Vagina (tissue), 2 donors: ENCODE results near the gene PSMB3.

Experiments
- POLR2AphosphoS5 ChIP-seq, 2 donors: sonication (generic); formaldehyde crosslinking; IDR thresholded peaks; one replicate each; pipeline ENCODE4 v1.9.0; 2017; ENCODE audit warnings: antibody characterized with exemption in 2 of 2, mild to moderate bottlenecking in 2 of 2, low read depth in 1 of 2; ENCODE audit not compliant: insufficient read depth in 1 of 2
- TF ChIP-seq, protein P1 (sequence below), 3 experiments: fragments of 450-650 bp in 2 of 3; fragments of 200-600 bp in 1 of 3; sonication (generic) in 1 of 3; IDR thresholded peaks; one replicate each; pipeline ENCODE4 v1.5.1; 2017 to 2019; ENCODE audit warnings: antibody characterized with exemption in 3 of 3, mild to moderate bottlenecking in 2 of 3, moderate library complexity in 2 of 3

DNA sequence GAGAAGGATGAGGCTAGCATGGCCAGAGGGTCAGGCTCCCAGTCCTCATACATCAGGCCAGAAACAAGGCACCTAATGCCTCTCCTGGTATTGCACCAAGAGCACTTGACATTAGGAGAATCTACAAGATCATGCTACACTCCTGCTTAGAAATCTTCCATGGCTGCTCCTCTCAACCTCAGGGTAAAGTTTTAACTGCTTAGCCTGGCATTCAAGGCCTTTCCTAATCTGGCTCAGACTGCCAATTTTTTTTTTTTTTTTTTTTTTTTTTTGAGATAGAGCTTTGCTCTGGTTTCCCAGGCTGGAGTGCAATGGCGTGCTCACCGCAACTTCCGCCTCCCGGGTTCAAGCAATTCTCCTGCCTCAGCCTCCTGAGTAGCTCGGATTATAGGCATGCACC lies 38.6 kb downstream of the PSMB3 start:
- TF ChIP-seq, protein P1, sequence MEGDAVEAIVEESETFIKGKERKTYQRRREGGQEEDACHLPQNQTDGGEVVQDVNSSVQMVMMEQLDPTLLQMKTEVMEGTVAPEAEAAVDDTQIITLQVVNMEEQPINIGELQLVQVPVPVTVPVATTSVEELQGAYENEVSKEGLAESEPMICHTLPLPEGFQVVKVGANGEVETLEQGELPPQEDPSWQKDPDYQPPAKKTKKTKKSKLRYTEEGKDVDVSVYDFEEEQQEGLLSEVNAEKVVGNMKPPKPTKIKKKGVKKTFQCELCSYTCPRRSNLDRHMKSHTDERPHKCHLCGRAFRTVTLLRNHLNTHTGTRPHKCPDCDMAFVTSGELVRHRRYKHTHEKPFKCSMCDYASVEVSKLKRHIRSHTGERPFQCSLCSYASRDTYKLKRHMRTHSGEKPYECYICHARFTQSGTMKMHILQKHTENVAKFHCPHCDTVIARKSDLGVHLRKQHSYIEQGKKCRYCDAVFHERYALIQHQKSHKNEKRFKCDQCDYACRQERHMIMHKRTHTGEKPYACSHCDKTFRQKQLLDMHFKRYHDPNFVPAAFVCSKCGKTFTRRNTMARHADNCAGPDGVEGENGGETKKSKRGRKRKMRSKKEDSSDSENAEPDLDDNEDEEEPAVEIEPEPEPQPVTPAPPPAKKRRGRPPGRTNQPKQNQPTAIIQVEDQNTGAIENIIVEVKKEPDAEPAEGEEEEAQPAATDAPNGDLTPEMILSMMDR (IDR thresholded peaks at IDR 0.05), result no peak
- TF ChIP-seq POLR2AphosphoS5 (IDR thresholded peaks at IDR 0.05; ENCODE audit: insufficient read depth in 1 of 2, low read depth in 1 of 2), result no peak
